Hindlimb muscle (tissue), 1 donor: ENCODE results near the gene CSRNP2. TPM values are rescaled to one million over a fixed set of nuclear protein-coding genes. Genes with fewer than 3 reads are reported as not detected.
"Not testable (repeated sequence)": the region's sequence is repeated elsewhere in the genome, so short reads cannot be mapped to it uniquely, and the experiment has no call there.

ENCODE experiments used
- DNase-seq: peaks from one replicate; pipeline ENCODE4 v3.0.0-alpha.2; 2013
- polyA plus RNA-seq: library from polyadenylated mRNA; unstranded; fragments of 120-200 nt; gene quantifications from one replicate; pipeline ENCODE4 v1.2.1, GENCODE V29; 2013; ENCODE audit not compliant: insufficient read length

The CSRNP2 gene, protein sequence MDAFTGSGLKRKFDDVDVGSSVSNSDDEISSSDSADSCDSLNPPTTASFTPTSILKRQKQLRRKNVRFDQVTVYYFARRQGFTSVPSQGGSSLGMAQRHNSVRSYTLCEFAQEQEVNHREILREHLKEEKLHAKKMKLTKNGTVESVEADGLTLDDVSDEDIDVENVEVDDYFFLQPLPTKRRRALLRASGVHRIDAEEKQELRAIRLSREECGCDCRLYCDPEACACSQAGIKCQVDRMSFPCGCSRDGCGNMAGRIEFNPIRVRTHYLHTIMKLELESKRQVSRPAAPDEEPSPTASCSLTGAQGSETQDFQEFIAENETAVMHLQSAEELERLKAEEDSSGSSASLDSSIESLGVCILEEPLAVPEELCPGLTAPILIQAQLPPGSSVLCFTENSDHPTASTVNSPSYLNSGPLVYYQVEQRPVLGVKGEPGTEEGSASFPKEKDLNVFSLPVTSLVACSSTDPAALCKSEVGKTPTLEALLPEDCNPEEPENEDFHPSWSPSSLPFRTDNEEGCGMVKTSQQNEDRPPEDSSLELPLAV
- polyA plus RNA-seq: 27.8 TPM

- peak; percentile 95 for DNase-seq
Measured at GRCh38 chr12:51083126-51083833, at the start of gene CSRNP2. CSRNP2 (minus strand) TSS chr12:51083596; CDS start chr12:51076561, 7,035 bp downstream.

DNA sequence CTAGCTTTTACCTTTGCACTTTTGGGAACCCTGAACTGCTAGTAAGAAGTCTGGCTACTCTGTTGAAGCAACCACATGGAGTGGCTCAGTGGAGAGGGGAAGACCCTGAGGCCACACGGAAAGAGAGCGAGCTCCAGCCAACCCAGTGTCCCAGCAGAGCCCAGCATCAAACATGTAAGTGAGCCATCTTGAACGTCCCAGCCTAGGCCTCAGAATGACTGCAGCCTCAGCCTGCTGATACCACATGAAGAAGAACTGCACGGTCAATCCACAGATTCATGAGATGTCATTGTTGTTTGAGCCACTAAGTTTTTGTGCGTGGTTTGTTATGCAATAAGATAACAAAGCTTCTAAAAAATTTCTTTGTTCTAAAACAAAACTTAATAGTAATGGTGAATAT, 49.3 kb upstream of the CSRNP2 start:
- no peak for DNase-seq

DNA sequence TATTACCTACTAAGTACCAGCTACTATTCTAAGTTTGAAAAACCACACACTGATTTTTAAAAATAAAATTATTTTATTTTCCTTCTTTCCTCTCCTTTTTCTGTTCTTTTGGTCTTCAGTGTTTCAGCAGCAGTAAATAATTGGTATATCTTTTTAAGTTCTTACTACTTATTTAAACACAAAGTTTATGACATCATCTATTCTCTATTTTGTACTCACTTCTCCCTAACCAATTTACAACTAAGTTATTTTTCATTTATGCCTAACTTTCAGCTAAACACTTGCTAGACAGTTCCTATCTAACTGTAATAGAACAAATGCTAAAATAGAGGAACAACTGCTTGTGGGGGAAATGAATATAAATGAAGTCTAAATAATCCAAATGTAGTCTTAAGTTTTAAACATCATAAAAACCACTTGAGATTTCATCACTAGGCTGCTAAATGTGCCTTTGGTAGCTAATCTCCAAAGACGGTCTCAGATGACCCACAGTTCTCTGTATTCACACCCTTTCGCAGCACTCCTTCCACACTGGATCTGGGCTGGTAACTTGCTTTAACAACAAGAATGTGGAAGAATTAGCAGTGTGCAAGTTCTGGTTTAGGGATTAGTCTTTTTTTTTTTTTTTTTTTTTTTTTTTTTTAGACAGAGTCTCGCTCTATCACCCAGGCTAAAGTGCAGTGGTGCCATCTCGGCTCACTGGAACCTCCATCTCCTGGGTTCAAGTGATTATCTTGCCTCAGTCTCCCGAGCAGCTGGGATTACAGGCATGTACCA, 48.5 kb upstream of the CSRNP2 start:
- no peak for DNase-seq

GRCh38 chr12:51128919-51129318, 45.5 kb upstream of the CSRNP2 start:
- DNase-seq: no peak

- no peak for DNase-seq
Measured at GRCh38 chr12:51127050-51127729, 43.8 kb upstream of the CSRNP2 start.

DNA sequence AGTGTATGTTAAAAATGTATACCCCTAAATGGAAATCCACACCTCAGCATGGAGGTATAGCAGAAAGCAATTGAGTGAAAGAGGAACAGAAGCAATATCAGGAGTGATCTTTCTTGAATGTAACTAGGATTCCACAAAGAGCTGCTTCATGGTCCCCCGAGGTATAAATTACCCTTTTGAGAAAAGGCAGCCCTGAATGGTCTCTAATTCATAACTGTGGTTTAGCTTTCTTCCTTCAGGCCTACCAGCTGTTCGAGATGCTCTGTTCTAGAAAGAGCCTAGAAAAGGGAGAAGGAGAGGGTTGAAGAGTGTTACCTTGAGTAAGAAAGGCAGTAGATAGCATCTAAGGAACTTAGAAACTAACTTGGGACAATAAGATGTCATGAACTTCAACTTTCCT, 42.9 kb upstream of the CSRNP2 start:
- no peak for DNase-seq

DNA sequence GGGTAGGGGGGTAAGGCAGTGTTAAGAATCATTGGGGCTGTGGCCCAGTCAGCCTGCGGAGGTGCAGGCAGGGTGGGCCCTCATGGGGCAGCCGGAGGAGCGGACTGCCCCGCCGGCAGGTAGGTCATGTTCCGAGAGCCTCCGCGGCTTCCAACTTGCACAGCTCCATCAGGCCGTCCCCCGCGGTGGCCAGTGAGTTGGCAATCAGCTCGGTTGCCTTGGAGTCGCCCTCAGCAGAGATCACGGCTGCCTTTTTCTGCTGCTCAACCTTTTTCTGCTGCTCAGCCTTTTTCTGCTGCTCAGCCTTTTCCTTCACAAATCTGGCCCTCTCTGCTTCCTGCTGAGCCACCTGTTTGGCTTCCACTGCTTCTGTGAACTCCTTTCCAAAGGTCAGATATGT, 41.1 kb upstream of the CSRNP2 start:
- DNase-seq: no peak

- no peak for DNase-seq
Measured at GRCh38 chr12:51122844-51123243, 39.4 kb upstream of the CSRNP2 start.

DNA sequence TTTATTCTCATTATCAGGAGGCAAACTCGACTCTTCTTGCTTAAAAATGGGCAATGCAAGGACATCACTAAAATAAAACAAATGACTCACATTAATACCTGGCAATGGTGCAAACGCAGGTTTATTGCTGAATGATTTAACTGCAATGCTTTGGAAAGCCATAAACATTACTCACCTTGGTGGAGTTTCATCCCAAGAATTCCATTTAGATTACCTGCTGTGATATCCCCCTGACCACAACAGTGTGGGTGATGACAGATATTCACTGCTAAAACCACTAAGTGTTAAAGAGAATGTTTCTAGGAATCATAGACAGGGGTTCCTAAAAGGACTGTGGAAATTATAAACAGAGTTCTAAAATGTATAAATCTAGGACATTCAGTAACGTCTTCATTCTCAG, 35.3 kb upstream of the CSRNP2 start:
- DNase-seq: no peak

DNA sequence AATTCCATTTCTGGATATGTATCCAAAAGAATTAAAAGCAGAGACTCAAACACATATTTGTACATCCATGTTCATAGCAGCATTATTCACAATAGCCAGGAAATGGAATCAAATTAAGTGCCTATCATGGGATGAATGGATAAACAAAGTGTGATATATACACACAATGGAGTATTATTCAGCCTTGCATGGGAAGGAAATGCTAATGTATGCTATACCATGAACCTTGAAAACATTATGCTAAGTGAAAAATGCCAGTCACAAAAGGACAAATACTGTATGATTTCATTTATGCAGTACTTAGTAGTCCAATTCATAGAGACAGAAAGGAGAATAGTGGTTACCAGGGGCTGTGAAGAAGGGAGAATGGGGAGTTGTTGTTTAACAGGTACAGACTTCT, 32.1 kb upstream of the CSRNP2 start:
- no peak for DNase-seq

GRCh38 chr12:51108136-51108535, 24.7 kb upstream of the CSRNP2 start:
- DNase-seq: no peak

DNA sequence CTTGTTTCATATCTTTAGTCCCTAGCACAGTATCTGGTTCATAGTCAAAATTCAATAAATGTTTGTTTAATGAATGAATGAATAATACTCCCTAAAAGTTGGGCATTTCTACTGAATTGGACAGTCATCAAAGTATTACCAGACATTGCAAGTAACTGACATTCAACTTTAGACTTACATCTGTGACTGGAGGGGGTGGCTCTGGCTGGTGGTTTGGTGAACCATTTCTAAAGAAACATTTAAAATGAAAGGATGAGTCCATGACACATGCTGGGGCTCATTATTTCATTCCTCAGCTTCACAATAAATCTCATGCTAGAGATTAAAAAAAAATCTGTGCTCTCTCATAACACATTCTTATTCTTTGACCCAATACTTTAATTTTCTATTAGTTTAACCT, 20.6 kb upstream of the CSRNP2 start:
- DNase-seq: no peak

DNA sequence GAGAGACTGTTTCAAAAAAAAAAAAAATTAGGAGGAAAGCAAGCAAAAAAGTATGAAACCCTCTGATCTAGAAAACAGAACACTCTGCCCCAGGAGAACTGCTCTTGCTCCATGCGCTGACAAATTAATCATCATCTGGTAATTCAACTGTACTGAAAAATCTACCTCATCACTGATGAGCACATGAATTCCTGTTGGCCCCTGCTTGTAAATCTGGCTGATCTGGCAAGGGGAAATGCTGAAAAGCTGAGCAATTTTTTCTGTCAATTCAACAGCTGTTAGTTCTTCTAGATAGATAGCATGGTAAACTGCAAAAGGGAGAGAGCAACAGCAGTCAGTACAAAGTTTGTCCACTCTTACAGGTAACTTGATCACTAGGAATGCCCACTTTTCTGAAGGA, 15.2 kb upstream of the CSRNP2 start:
- DNase-seq: no peak

DNA sequence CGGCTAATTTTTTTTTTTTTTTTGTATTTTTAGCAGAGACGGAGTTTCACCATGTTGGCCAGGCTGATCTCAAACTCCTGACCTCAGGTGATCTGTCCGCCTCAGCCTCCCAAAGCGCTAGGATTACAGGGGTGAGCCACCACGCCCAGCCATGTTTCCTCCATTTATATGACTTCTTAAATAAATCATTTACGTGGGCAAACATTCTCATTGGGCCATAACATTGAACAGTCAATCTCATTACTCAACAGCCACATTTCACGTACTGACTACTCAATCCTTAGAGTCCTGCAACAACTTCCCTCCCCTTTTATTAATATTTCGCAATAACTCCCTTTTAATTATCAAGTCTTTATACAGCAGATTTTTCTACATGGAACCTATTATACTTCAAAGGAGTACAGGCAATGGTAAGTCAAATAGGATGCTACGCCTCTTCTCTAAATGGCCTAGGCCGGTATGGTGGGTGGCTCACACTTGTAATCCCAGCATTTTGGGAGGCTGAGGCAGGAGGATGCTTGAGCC, 7.4 kb upstream of the CSRNP2 start:
- DNase-seq: no peak

- no peak for DNase-seq
Measured at GRCh38 chr12:51087818-51088217, 4.4 kb upstream of the CSRNP2 start.

GRCh38 chr12:51086933-51087332, 3.5 kb upstream of the CSRNP2 start:
- DNase-seq: no peak

DNA sequence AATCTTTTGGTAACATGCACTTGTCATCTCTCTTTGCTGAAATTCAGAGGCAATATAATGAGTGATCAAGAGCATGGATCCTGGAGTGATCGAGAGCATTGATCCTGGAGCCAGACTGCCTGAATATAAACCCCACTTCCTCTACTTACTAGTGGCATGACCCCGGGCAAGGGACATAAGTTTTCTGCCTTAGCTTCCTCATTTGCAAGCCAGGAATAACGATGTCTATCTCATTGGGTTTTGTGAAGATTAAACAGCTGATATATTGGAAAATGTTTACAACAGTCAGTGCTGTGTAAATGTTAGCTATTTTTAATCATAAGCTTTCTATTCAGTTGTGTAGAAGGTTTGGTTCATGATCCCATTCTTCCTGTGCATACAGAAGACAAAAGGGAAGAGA, 2.4 kb upstream of the CSRNP2 start:
- DNase-seq: no peak

DNA sequence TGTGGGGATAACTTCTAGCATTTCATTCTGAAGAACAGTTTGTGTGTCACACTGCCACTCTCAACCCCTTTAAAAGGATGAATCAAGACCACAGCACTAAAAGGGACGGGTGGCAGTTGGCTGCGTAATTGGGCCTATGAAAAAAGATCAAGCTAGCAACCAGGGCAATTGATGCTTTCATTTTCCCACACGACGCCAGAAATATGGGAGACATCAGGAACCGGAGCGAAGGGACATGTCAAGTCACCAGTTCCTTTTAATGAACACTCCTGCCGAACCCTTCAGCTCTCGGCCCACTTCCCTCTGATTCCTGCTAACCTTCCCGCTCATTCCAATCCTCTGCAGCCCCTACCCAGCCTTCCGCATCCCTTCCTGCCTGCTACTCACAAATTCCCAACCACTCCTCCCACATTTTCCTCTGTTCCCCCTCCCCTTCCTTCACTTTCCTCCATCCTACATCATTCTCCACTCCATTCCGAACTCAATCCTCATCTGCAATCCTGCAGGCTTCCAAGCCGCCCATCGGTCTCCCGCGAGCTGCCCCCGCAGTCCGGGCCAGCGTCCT, 753 bp downstream of the CSRNP2 start:
- peak; percentile 46 for DNase-seq

DNA sequence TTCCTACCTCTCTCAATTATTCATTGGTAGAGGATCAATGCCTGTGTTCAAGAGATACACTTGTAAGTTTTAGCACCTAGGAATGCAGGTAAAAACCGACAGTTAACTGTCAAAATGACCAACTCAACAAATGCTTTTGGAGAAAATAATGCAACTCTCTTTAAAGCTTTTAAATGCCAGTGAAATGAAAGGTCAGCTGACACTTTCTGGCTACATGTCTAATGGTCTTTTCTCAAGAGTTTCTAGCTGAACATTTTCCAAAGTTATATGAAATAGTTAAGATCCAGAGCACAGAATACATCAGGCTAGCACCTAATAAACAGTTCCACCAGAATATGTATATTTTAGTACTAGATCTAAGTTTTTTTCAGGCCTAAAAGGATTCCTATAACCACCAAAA, 2.0 kb downstream of the CSRNP2 start:
- DNase-seq: no peak

DNA sequence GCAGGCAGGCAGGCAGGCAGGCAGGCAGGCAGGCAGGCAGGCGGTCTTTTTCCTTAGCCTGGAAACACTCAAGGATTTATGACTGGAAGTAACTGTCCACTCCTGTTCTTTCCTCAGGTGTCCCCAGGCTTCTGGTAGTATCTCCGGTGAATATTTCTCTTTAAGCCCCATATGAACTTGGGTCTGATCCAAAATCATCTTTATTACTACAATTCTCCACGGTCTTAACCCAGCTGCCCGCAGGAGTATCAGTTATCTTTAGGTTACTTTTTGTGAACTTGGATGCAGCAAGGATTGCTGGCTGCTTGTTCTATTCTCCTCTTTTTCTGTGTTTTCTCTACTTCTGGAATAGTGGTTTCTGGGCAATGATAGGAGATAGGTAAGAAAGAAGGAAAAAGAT, 3.3 kb downstream of the CSRNP2 start:
- no peak for DNase-seq

- not testable (repeated sequence) for DNase-seq
Measured at GRCh38 chr12:51078866-51079265, 4.5 kb downstream of the CSRNP2 start.

- not testable (repeated sequence) for DNase-seq
Measured at GRCh38 chr12:51078346-51078745, 5.0 kb downstream of the CSRNP2 start.
